Measurements from ENCODE around the gene MEX3C.

MEX3C gene

GRCh38 chr18:51190000-51190399 lies 7.5 kb downstream of the MEX3C start:
- DNase-seq = no peak

- no peak for DNase-seq
Observed at GRCh38 chr18:51188024-51188701, 9.3 kb downstream of the MEX3C start.

GRCh38 chr18:51185075-51185474 lies 12.4 kb downstream of the MEX3C start:
- no peak for DNase-seq

GRCh38 chr18:51184091-51184457 lies 13.4 kb downstream of the MEX3C start:
- no peak for DNase-seq

- DNase-seq = no peak
Observed at GRCh38 chr18:51183372-51184090, 13.9 kb downstream of the MEX3C start.

- no peak for DNase-seq
Observed at GRCh38 chr18:51182824-51183223, 14.7 kb downstream of the MEX3C start.

GRCh38 chr18:51171625-51172259 lies 25.7 kb downstream of the MEX3C start:
- DNase-seq = no peak

DNA sequence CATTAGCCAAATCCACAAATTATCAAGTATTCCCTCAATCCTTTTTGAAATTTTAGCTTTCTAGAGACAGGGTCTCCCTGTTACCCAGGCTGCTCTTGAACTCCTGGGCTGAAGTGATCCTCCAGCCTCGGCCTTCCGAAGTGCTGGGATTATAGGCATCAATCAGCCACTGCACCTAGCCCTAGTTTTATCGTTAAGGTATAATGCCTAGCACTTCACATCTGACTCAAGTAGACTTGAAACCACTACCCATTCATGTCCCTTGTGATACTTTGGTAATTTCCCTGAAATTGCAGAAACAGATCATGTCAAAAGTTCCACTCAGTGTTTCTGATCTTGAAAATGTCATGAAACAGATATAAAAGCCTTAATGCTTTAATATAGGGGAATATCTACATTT lies 26.3 kb downstream of the MEX3C start:
- DNase-seq = no peak

- DNase-seq = no peak
Observed at GRCh38 chr18:51170664-51171063, 26.8 kb downstream of the MEX3C start.

GRCh38 chr18:51169731-51170130 lies 27.8 kb downstream of the MEX3C start:
- no peak for DNase-seq

GRCh38 chr18:51168960-51169662 lies 28.4 kb downstream of the MEX3C start:
- no peak for DNase-seq

- no peak for DNase-seq
Observed at GRCh38 chr18:51168026-51168742, 29.3 kb downstream of the MEX3C start.

- no peak for DNase-seq
Observed at GRCh38 chr18:51165296-51165695, 32.2 kb downstream of the MEX3C start.

GRCh38 chr18:51164761-51165281 lies 32.7 kb downstream of the MEX3C start:
- no peak for DNase-seq

DNA sequence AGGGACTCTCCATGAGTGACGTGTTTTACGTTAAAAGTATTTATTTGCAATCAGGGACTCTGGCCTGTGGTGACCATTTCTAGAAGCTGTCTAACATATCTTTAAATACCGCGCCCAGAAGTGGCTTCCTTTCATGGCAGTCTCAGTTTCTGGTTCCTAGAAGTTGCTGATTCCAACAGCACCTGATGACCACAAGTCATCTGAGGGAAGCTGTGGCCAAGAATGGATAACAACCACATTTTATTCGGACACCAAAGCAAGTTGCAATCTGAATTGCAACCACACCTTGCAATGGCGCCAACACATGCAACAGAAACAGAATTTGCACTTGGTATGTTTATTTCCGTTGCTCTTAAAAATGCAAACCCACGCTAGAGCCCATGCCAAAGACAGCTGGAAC lies 33.1 kb downstream of the MEX3C start:
- no peak for DNase-seq

DNA sequence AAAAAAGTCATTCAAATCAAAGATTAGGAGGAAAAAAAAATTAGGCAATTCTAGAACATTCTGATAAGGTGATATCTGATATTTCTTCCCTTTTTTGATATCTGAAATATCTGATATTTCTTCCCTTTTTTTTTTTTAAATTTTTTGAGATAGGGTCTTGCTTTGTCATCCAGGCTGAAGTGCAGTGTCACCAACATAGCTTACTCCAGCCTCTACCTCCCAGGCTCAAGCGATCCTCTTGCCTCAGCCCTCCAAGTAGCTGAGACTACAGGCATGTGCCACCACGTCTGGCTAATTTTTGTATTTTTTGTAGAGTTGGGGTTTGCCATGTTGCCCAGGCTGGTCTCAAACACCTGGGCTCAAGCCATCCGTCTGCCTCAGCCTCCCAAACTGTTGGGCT lies 33.9 kb downstream of the MEX3C start:
- DNase-seq = no peak

DNA sequence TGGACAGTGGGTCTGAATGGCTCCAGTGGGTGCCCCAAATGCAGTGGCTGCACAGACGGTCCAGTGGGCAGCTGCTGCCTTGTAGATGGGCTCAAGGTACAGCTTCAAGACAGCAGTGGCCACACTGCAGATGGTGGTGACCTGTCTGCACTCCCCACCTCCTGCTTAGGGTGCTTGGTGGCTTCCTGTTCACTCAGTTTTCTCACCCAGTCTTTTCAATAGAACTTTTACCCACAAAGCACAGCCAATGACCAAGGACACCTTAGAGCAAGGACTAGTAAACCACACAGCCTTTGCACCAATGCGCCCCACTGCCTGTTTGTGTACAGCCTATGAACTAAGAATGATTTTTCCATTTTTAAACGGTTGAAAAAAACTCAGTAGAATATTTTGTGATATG lies 34.9 kb downstream of the MEX3C start:
- DNase-seq = no peak

DNA sequence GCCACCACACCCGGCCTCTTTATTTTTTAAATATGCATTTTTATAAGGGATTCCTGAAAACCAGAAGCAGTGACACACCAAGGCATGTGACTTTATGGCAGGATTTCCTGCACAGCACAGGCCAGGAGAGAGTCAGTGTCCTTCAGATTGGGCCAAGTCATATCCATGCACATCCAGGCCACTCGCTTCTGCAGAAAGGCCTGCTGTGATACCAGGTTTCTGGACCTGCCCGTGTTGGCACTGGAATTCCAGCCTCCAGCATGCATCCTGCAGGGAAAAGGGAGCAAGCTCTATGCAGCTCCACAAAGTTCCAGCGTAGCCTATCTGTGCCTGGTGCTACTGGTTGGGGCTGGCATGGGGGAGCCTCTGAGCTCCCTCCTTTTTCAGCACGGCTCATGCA lies 36.8 kb downstream of the MEX3C start:
- DNase-seq = no peak

GRCh38 chr18:51157215-51157614 lies 40.3 kb downstream of the MEX3C start:
- no peak for DNase-seq

GRCh38 chr18:51154431-51155063 lies 42.9 kb downstream of the MEX3C start:
- no peak for DNase-seq

DNA sequence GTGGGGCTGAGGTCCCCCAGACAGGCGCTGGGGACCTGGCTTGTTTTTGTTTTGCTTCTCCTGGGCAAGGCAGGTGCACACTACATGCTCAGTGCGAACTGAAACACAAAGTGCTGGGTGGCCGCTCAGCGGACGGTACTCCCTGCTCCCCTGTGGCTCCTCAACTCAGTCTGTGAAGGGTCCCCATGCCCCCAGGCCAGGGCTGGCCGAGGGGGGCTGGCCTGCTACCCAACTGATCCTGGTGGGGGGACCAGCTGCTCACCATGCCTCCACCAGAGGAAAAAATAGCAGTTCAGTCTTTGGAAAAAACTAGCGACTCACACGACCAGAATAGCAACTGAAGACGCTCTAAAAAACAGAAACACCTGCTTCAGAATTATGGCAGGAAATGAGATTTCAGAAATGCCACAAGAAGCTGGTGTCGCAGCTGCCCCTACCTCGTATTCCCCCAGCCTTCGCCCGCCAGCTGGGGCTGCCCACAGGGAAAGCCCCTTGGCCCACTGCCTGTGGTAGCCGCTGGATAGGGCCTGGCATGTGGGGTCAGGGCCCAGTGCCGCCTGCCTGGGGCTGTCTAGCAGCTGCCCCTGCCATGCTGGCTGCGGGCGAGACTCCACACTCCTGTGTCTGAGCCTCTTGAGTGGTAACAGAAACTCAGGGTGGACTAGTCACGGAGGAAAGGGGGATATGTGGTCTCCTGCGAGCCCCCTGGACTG lies 43.7 kb downstream of the MEX3C start:
- DNase-seq = no peak

Measured in DMS 273 treated with DMSO at 0.1 percent for 48 hours (cell line).